ENCODE measurements around the gene PEMT.

The PEMT gene

DNA sequence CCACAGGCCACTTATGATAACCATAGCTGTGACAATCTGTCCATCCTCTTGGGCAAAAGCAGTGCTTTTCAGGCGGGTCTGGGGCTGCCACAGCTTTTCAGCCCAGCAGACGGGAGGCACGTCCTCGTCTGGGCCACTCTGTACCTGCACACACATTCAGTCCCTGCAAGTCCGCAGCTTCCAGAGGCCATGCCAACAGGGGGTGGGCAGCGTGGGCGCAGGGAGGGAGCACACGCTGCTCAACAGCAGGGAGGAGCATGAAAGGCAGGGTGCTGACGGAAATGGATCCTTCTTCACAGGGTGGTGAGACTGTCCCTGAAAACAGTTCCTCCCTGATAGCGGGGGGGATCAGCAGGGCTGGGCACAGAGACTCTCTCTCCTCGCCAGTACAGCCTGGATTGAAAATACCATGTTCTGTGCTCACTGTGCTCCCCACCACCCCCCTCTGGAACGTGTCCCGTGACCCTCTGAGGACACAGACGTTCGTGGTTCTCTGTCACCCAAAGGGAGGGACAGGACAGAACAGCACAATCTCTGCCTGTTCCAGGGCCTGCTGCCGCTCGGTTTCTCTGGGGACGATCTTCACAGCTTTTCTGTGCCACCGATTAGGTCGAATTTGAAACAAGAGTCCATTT is 41.7 kb downstream of the PEMT start:
- DNase-seq = no peak

GRCh38 chr17:17548044-17548443 is 43.5 kb downstream of the PEMT start:
- DNase-seq = no peak

DNA sequence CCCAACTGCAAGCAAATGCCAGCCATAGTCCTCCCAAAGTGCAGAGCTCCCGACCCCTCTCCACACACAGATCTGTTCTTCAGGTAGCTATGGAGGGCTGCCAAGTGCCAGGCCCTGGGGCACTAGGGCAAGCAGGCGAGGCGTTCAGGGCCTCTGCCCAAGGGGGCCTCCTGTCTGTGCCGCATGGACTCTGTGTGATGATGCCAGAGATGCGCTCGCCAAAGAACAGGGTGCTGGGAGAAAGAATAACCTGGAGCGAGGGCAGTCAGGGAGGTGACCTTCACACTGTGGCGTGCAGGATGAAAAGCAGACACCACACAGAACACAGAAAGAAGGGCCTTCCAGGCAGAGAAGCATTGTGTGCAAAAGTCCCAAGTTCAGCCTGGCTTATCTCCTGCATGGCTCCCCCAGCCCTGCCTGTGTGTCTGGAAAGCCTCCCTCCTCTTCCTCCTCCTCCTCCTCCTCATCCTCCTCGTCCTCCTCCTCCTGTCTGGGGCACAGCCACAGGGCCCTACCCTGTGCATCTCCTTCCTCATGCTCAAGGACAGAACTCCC is 44.2 kb downstream of the PEMT start:
- DNase-seq = no peak

- DNase-seq = no peak
Measured at GRCh38 chr17:17546399-17547185, 44.9 kb downstream of the PEMT start.

- no peak for DNase-seq
Measured at GRCh38 chr17:17545984-17546383, 45.5 kb downstream of the PEMT start.

GRCh38 chr17:17545031-17545820 is 46.3 kb downstream of the PEMT start:
- DNase-seq = no peak

DNA sequence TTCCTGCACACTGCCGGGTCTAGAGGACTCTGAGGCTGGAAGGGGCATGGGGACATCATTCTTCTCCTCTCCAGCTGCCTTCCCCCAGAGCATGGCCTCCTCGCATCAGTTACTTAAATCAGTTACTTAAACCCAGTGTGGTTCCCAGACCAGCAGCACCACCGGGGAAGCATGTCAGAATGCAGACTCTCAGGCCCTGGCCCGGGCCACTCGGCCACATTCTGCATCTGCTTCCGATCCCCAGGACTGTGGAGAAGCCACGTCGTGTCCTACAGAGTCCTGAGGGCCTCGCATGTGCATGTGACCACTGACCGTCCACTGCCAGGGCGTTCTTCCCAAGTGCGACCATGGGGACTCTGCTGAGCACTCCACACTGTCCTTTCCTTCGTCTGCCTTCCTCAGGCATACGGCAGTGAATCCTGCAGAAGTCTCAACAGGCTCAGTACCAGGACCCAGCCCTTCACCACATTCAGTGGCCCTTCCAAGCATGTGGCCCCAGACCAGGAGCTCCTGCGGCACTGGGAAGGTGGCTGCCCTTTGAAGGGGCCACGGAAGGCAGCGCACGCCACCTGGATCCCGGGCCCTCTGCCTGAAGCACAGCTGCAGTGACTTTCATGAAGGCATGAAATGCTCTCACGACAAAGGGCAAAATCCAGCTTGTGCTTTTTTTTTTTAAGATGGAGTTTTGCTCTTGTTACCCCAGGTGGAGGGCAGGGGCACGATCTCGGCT is 48.4 kb downstream of the PEMT start:
- no peak for DNase-seq

- no peak for DNase-seq
Measured at GRCh38 chr17:17541640-17542001, 49.9 kb downstream of the PEMT start.

DNA sequence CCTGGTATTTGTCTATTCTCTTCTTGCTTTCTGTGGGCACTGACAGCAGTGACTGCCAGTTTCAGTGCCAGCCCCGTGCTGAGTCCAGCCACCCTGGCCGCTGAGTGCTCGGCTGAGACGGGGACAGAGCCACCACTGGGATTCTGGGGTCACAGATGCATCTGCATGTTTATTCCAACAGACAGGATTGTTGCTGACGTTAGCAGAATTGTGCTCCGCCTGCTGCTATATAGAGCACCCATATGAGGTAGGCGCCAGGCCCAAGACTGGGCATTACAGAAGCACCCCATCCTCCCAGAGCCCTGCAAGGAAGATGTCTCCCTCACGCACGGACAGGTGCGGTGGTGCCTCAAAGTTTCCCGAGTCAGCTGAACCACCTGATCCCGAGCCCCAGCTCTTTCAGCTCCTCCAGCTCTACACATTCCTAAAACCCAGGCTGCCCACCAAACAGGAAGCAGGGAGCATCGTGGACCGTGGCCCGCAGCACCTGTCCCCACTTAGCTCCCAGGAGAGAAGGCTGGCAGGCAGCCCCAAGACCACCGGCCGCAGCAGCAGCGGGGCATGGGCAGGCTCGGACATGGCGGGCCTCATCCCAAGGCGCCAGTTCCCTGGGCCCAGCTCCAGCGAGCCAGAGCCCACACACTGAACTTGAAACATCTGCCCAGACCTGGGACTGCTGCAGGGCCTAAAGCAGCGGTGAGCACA is 50.4 kb downstream of the PEMT start:
- DNase-seq = no peak

DNA sequence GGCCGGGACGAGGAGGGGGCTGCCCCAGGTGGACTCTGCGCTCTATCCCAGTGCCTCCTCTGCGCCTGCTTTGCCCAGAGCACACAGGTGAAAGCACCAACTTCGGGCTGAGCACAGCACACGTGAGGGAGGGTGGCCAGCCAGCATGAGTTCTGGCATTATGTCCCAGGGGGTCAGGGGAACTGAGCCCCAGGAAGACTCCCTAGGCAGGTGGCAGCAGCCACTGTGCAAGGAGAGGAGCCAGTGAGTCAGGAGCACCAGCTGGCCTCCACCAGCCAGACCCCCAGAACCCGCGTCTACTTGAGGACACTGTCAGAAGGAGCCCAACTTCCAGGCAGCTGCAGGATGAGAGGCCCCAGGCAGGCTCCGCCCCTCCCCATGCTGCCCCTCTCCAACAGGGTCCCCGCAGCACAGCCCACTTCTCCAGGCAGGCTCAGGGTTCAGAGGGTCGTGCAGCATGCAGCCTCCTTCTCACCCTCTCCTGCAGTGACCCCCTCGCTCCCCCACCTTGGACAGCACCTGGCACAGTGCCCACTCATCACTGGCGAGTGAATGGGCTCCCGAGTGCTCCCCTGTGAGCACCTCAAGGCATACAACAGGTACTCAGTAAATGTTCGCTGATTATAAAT is 51.1 kb downstream of the PEMT start:
- DNase-seq = no peak

- DNase-seq = no peak
Measured at GRCh38 chr17:17539591-17539990, 51.9 kb downstream of the PEMT start.

- DNase-seq = no peak
Measured at GRCh38 chr17:17538417-17539391, 52.8 kb downstream of the PEMT start.

DNA sequence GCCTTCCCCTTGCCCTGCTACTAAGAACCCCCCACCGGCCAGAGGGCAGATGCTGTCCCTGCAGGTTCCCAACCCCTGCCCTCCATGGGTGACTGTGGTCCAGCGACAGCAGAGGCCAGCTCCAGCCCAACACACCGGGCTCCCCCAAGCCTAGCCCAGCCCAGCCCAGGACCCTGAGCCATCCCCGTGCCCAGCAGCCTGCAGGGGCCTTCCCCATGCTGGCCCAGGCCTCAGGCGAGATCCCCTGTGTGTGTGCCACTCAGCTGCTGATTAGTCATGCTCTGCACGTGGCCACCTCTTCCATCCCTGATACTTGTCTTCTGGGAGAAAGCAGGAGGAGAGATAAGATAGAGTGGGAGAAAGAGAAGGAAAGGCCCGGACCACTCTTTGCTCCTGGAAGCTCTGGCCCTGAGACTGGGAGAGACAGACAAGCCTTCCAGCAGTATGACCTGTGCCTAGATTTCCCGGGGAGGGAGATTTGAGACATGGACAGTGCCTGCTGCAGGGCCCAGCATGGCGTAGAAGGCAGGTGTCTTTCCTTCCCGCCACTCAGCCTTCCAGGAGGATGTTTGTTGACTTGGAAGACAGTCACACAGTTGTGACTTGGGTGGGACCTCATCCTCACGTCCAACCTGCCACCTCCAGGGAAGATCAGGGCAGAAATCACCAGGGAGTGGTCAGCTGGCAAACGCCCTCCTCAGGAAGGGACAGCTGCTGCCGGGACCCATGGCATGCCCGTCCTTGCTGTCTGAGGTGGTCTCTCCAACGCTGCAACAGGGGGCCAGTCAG is 54.0 kb downstream of the PEMT start:
- DNase-seq = no peak

DNA sequence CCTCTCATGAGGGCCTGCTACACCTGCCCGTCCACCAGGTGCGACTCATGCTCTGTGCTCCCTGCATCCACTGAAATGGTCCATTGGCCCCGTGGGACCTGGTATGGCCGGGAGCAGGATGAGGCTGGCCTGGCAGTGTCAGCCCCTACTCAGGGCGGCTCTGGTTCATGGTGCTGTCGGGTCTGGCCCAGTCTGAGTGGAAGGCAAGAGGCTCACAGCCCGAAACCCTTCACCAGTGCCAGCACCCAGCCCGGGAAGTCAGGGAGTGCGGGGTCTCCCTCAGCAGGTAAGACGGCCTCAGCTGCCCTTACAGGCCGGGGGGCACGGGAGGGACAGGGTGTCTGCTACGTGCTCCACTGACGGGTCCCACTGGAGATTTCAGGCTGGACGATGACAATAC is 54.8 kb downstream of the PEMT start:
- no peak for DNase-seq

- DNase-seq = no peak
Measured at GRCh38 chr17:17535957-17536356, 55.6 kb downstream of the PEMT start.

GRCh38 chr17:17533901-17534441 is 57.5 kb downstream of the PEMT start:
- no peak for DNase-seq

DNA sequence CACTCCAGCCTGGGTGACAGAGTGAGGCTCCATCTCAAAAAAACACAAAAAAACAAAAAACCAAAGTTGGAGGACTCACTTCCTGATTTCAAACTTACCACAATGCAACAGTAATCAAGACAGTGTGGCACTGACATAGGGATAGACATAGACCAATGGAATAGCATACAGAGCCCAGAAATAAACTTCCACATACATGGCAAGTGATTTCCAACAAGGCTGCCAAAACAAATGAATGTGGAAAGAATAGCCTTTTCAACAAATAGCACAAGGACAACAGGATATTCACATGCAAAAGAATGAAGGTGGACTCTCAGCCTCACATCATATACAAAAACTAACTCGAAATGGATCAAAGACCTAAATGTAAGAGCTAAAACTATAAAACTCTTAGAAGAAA is 58.5 kb downstream of the PEMT start:
- DNase-seq = no peak

GRCh38 chr17:17531156-17531555 is 60.4 kb downstream of the PEMT start:
- DNase-seq = no peak

Measured in NCI-H2107 (cell line).